Measurements from ENCODE around the gene RASAL2. TPM values are rescaled to one million over a fixed set of nuclear protein-coding genes. Genes with fewer than 3 reads are reported as not detected.
A peak's percentile ranks its signal among the peaks of the same experiment; 100 is the strongest.

The RASAL2 gene
- total and polyA plus RNA-seq, 4 donors: 1.9 to 37.3 (median 22.2) TPM

GRCh38 chr1:178487070-178487615 is 393.2 kb downstream of the RASAL2 start:
- intact Hi-C loops (cut with DNase I): no loop called here
- Histone ChIP-seq H3K27ac (ENCODE audit: low read depth in 1 of 2, low read length in 2 of 2) (no peak overlapping the region), H3K4me3 (ENCODE audit: low read length in 2 of 2) (peak overlapping the region in 1 of 2 donors; percentile 28), H3K4me1 (ENCODE audit: control insufficient read depth in 1 of 2, insufficient read depth in 2 of 2, low read length in 2 of 2) (no peaks in the 10 kb centered on the region), H3K27me3 (ENCODE audit: control insufficient read depth in 1 of 2, insufficient read depth in 2 of 2, low read length in 1 of 2) (no peaks in the 10 kb centered on the region), H3K36me3 (ENCODE audit: control insufficient read depth in 1 of 2, insufficient read depth in 2 of 2, low read length in 1 of 2) (no peaks in the 10 kb centered on the region), H3K9me3 (ENCODE audit: control insufficient read depth, low read length) (no peaks in the 10 kb centered on the region)
- 35 to 37% methylated on average over 19 to 20 of the region's 20 CpGs for WGBS, 2 donors
- DNase-seq (no peak), ATAC-seq (ENCODE audit: low FRiP score) (no peak)

- 91 to 97% methylated on average over 4 of the region's 4 CpGs for WGBS, 2 donors
- Histone ChIP-seq H3K36me3 (ENCODE audit: control insufficient read depth in 1 of 2, insufficient read depth in 2 of 2, low read length in 1 of 2) (no peaks in the 10 kb centered on the region), H3K27ac (ENCODE audit: low read depth in 1 of 2, low read length in 2 of 2) (no peak overlapping the region), H3K27me3 (ENCODE audit: control insufficient read depth in 1 of 2, insufficient read depth in 2 of 2, low read length in 1 of 2) (no peaks in the 10 kb centered on the region), H3K4me1 (ENCODE audit: control insufficient read depth in 1 of 2, insufficient read depth in 2 of 2, low read length in 2 of 2) (no peaks in the 10 kb centered on the region), H3K9me3 (ENCODE audit: control insufficient read depth, low read length) (no peaks in the 10 kb centered on the region), H3K4me3 (ENCODE audit: low read length in 2 of 2) (no peak overlapping the region)
- DNase-seq (no peak), ATAC-seq (ENCODE audit: low FRiP score) (no peak)
- intact Hi-C loops (cut with DNase I): no loop called here
These were observed 394.5 kb downstream of the RASAL2 start for GRCh38 chr1:178488393-178488792.

GRCh38 chr1:178489399-178489798 is 395.5 kb downstream of the RASAL2 start:
- Histone ChIP-seq H3K36me3 (ENCODE audit: control insufficient read depth in 1 of 2, insufficient read depth in 2 of 2, low read length in 1 of 2) (no peaks in the 10 kb centered on the region), H3K9me3 (ENCODE audit: control insufficient read depth, low read length) (no peaks in the 10 kb centered on the region), H3K27ac (ENCODE audit: low read depth in 1 of 2, low read length in 2 of 2) (no peak overlapping the region), H3K4me1 (ENCODE audit: control insufficient read depth in 1 of 2, insufficient read depth in 2 of 2, low read length in 2 of 2) (no peaks in the 10 kb centered on the region), H3K4me3 (ENCODE audit: low read length in 2 of 2) (no peak overlapping the region), H3K27me3 (ENCODE audit: control insufficient read depth in 1 of 2, insufficient read depth in 2 of 2, low read length in 1 of 2) (no peaks in the 10 kb centered on the region)
- ATAC-seq (ENCODE audit: low FRiP score): no peak
- intact Hi-C loops (cut with DNase I): no loop called here
- no peak for DNase-seq
- 93 to 98% methylated on average over 4 of the region's 4 CpGs for WGBS, 2 donors

GRCh38 chr1:178490136-178490535 is 396.2 kb downstream of the RASAL2 start:
- intact Hi-C loops (cut with DNase I): no loop called here
- Histone ChIP-seq H3K9me3 (ENCODE audit: control insufficient read depth, low read length) (no peaks in the 10 kb centered on the region), H3K4me3 (ENCODE audit: low read length in 2 of 2) (no peak overlapping the region), H3K4me1 (ENCODE audit: control insufficient read depth in 1 of 2, insufficient read depth in 2 of 2, low read length in 2 of 2) (no peaks in the 10 kb centered on the region), H3K27me3 (ENCODE audit: control insufficient read depth in 1 of 2, insufficient read depth in 2 of 2, low read length in 1 of 2) (no peaks in the 10 kb centered on the region), H3K27ac (ENCODE audit: low read depth in 1 of 2, low read length in 2 of 2) (no peak overlapping the region), H3K36me3 (ENCODE audit: control insufficient read depth in 1 of 2, insufficient read depth in 2 of 2, low read length in 1 of 2) (no peaks in the 10 kb centered on the region)
- 91 to 98% methylated on average over 8 of the region's 8 CpGs for WGBS, 2 donors
- DNase-seq (no peak), ATAC-seq (ENCODE audit: low FRiP score) (no peak)

GRCh38 chr1:178490967-178491366 is 397.1 kb downstream of the RASAL2 start:
- no peaks in the 10 kb centered on the region for H3K9me3 ChIP-seq (ENCODE audit: control insufficient read depth, low read length)
- intact Hi-C loops (cut with DNase I): no loop called here
- H3K36me3 ChIP-seq (ENCODE audit: control insufficient read depth in 1 of 2, insufficient read depth in 2 of 2, low read length in 1 of 2): no peaks in the 10 kb centered on the region
- 90 to 92% methylated on average over 9 of the region's 9 CpGs for WGBS, 2 donors
- no peak for DNase-seq
- H3K4me3 ChIP-seq (ENCODE audit: low read length in 2 of 2): no peak overlapping the region
- no peaks in the 10 kb centered on the region for H3K27me3 ChIP-seq (ENCODE audit: control insufficient read depth in 1 of 2, insufficient read depth in 2 of 2, low read length in 1 of 2)
- ATAC-seq (ENCODE audit: low FRiP score): no peak
- no peaks in the 10 kb centered on the region for H3K4me1 ChIP-seq (ENCODE audit: control insufficient read depth in 1 of 2, insufficient read depth in 2 of 2, low read length in 2 of 2)
- H3K27ac ChIP-seq (ENCODE audit: low read depth in 1 of 2, low read length in 2 of 2): no peak overlapping the region

- intact Hi-C loops (cut with DNase I): no loop called here
- Histone ChIP-seq H3K27me3 (ENCODE audit: control insufficient read depth in 1 of 2, insufficient read depth in 2 of 2, low read length in 1 of 2) (no peaks in the 10 kb centered on the region), H3K9me3 (ENCODE audit: control insufficient read depth, low read length) (no peaks in the 10 kb centered on the region), H3K4me3 (ENCODE audit: low read length in 2 of 2) (no peak overlapping the region), H3K27ac (ENCODE audit: low read depth in 1 of 2, low read length in 2 of 2) (no peak overlapping the region), H3K36me3 (ENCODE audit: control insufficient read depth in 1 of 2, insufficient read depth in 2 of 2, low read length in 1 of 2) (no peaks in the 10 kb centered on the region), H3K4me1 (ENCODE audit: control insufficient read depth in 1 of 2, insufficient read depth in 2 of 2, low read length in 2 of 2) (no peaks in the 10 kb centered on the region)
- DNase-seq (no peak), ATAC-seq (ENCODE audit: low FRiP score) (no peak)
- WGBS, 2 donors: 94 to 97% methylated on average over 4 of the region's 4 CpGs
These were observed 397.8 kb downstream of the RASAL2 start for GRCh38 chr1:178491721-178492120.

GRCh38 chr1:178492341-178492740 is 398.4 kb downstream of the RASAL2 start:
- no peak overlapping the region for H3K27ac ChIP-seq (ENCODE audit: low read depth in 1 of 2, low read length in 2 of 2)
- WGBS, 2 donors: 89% methylated on average over 11 of the region's 11 CpGs
- H3K9me3 ChIP-seq (ENCODE audit: control insufficient read depth, low read length): no peaks in the 10 kb centered on the region
- no peak overlapping the region for H3K4me3 ChIP-seq (ENCODE audit: low read length in 2 of 2)
- no peaks in the 10 kb centered on the region for H3K4me1 ChIP-seq (ENCODE audit: control insufficient read depth in 1 of 2, insufficient read depth in 2 of 2, low read length in 2 of 2)
- no peaks in the 10 kb centered on the region for H3K27me3 ChIP-seq (ENCODE audit: control insufficient read depth in 1 of 2, insufficient read depth in 2 of 2, low read length in 1 of 2)
- intact Hi-C loops (cut with DNase I): no loop called here
- ATAC-seq (ENCODE audit: low FRiP score) (no peak), DNase-seq (no peak)
- H3K36me3 ChIP-seq (ENCODE audit: control insufficient read depth in 1 of 2, insufficient read depth in 2 of 2, low read length in 1 of 2): no peaks in the 10 kb centered on the region

GRCh38 chr1:178493301-178493741 is 399.4 kb downstream of the RASAL2 start:
- no peak for ATAC-seq (ENCODE audit: low FRiP score)
- 91 to 95% methylated on average over 15 to 16 of the region's 16 CpGs for WGBS, 2 donors

GRCh38 chr1:178494569-178494971 is 400.7 kb downstream of the RASAL2 start:
- no peak for DNase-seq
- no peak overlapping the region for H3K27ac ChIP-seq (ENCODE audit: low read depth in 1 of 2, low read length in 2 of 2)
- intact Hi-C loops (cut with DNase I): no loop called here
- no peaks in the 10 kb centered on the region for H3K36me3 ChIP-seq (ENCODE audit: control insufficient read depth in 1 of 2, insufficient read depth in 2 of 2, low read length in 1 of 2)
- no peak overlapping the region for H3K4me3 ChIP-seq (ENCODE audit: low read length in 2 of 2)
- H3K9me3 ChIP-seq (ENCODE audit: control insufficient read depth, low read length): no peaks in the 10 kb centered on the region
- WGBS, 2 donors: 94 to 96% methylated on average over 13 of the region's 13 CpGs
- no peaks in the 10 kb centered on the region for H3K27me3 ChIP-seq (ENCODE audit: control insufficient read depth in 1 of 2, insufficient read depth in 2 of 2, low read length in 1 of 2)
- no peaks in the 10 kb centered on the region for H3K4me1 ChIP-seq (ENCODE audit: control insufficient read depth in 1 of 2, insufficient read depth in 2 of 2, low read length in 2 of 2)
- ATAC-seq (ENCODE audit: low FRiP score): no peak

More at GRCh38 chr1:178493301-178493741, 399.4 kb downstream of the RASAL2 start:
- Histone ChIP-seq H3K27ac (ENCODE audit: low read depth in 1 of 2, low read length in 2 of 2) (no peak overlapping the region), H3K9me3 (ENCODE audit: control insufficient read depth, low read length) (no peaks in the 10 kb centered on the region), H3K4me3 (ENCODE audit: low read length in 2 of 2) (no peak overlapping the region), H3K4me1 (ENCODE audit: control insufficient read depth in 1 of 2, insufficient read depth in 2 of 2, low read length in 2 of 2) (no peaks in the 10 kb centered on the region), H3K36me3 (ENCODE audit: control insufficient read depth in 1 of 2, insufficient read depth in 2 of 2, low read length in 1 of 2) (no peaks in the 10 kb centered on the region), H3K27me3 (ENCODE audit: control insufficient read depth in 1 of 2, insufficient read depth in 2 of 2, low read length in 1 of 2) (no peaks in the 10 kb centered on the region)
- intact Hi-C loops (cut with DNase I): no loop called here
- no peak for DNase-seq
